Measurements from ENCODE around the gene HECA. TPM values are rescaled to one million over a fixed set of nuclear protein-coding genes. Genes with fewer than 3 reads are reported as not detected.

HECA gene
- total RNA-seq, 1 experiment from 2014 or later, result 14.3 TPM

DNA sequence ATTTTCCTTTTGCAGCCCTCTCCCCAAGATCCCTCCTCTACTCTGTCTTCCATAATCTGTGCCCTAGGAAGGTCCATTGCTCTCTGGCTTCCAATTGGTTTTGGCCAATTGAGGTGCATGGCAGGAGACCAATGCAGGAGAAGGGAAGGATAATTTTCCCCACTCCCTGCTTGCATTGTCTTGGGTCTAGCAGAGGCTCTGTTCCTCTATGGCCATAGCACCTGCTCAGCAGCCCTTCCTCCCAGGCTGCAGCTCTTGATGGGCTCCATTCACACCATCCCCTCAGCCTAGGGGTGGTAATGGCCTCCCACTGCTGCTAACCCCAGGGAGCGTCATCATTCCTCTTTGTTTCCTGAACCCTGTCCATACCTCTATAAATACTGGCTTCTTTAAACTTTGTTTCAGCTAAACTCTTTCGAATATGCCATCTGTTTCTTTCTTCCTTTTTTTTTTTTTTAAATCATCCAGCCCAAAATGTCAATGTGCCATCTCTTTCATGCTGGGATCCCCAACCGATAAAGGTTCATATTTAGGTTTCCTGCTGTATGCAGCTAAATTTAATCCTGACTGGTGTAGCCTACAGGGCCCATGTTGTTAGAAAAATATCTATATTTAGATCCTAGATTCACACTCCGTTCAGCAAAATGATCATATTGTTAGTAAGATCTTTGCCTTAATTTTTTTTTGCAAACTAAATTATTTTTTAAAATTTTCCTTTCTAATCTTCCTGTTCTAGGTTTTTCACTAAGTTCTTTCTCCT, 63.8 kb downstream of the HECA start:
- no peak for DNase-seq (ENCODE audit: low spot score)
- no peaks in the 10 kb centered on the region for H3K4me1 ChIP-seq (ENCODE audit: insufficient read depth, low read length, poor library complexity, severe bottlenecking)
- H3K9me3 ChIP-seq (ENCODE audit: low read depth, low read length, poor library complexity, severe bottlenecking), result no peaks in the 10 kb centered on the region
- H3K27ac ChIP-seq (ENCODE audit: low read depth, low read length, poor library complexity, severe bottlenecking), result no peak overlapping the region
- no peaks in the 10 kb centered on the region for H3K27me3 ChIP-seq (replicated peaks; ENCODE audit: insufficient read depth, low read depth, low read length, poor library complexity)
- no peaks in the 10 kb centered on the region for H3K36me3 ChIP-seq (ENCODE audit: insufficient read depth, low read length, poor library complexity, severe bottlenecking)
- POLR2A ChIA-PET (ENCODE audit: low non-redundant PET), result no interaction called here
- no TSS peak for BruUV-seq (replicated peaks)
- intact Hi-C loops (cut with micrococcal nuclease; ENCODE audit: unreplicated experiment), result no loop called here
- H3K4me3 ChIP-seq (ENCODE audit: low read depth, low read length, poor library complexity, severe bottlenecking), result no peak overlapping the region
- CTCF ChIA-PET, result no interaction called here
- TF ChIP-seq, protein P1, sequence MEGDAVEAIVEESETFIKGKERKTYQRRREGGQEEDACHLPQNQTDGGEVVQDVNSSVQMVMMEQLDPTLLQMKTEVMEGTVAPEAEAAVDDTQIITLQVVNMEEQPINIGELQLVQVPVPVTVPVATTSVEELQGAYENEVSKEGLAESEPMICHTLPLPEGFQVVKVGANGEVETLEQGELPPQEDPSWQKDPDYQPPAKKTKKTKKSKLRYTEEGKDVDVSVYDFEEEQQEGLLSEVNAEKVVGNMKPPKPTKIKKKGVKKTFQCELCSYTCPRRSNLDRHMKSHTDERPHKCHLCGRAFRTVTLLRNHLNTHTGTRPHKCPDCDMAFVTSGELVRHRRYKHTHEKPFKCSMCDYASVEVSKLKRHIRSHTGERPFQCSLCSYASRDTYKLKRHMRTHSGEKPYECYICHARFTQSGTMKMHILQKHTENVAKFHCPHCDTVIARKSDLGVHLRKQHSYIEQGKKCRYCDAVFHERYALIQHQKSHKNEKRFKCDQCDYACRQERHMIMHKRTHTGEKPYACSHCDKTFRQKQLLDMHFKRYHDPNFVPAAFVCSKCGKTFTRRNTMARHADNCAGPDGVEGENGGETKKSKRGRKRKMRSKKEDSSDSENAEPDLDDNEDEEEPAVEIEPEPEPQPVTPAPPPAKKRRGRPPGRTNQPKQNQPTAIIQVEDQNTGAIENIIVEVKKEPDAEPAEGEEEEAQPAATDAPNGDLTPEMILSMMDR (conservative IDR thresholded peaks at IDR 0.05; ENCODE audit: low read depth, low read length), result no peak
- TF ChIP-seq EZH2 (IDR thresholded peaks at IDR 0.05; ENCODE audit: borderline replicate concordance, low read depth, low read length, poor library complexity, severe bottlenecking), result no peak

DNA sequence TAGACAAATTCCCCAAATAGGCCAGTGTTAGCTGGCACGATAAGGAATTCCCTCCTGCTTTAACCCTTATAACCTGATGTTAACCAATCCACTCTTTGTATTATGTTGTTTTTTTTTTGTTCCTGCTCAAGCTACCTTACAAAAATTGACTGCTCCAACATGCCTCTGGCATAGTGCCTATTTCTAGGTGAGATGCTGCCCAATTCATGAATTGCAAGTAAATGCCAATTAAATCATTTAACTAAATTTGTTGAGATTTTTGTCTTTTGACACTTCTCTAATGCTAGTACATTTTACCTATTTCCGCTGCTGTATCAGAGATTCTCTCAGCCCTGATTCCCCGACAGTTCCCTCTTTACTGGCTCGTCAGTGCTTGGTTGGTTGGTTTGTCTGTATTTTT, 66.5 kb downstream of the HECA start:
- POLR2A ChIA-PET (ENCODE audit: low non-redundant PET), result no interaction called here
- intact Hi-C loops (cut with micrococcal nuclease; ENCODE audit: unreplicated experiment), result no loop called here
- Histone ChIP-seq H3K9me3 (ENCODE audit: low read depth, low read length, poor library complexity, severe bottlenecking) (peaks cover 10% of the 10 kb centered on the region), H3K4me1 (ENCODE audit: insufficient read depth, low read length, poor library complexity, severe bottlenecking) (no peaks in the 10 kb centered on the region), H3K4me3 (ENCODE audit: low read depth, low read length, poor library complexity, severe bottlenecking) (no peak overlapping the region), H3K27ac (ENCODE audit: low read depth, low read length, poor library complexity, severe bottlenecking) (no peak overlapping the region), H3K36me3 (ENCODE audit: insufficient read depth, low read length, poor library complexity, severe bottlenecking) (no peaks in the 10 kb centered on the region), H3K27me3 (replicated peaks; ENCODE audit: insufficient read depth, low read depth, low read length, poor library complexity) (no peaks in the 10 kb centered on the region)
- CTCF ChIA-PET, result no interaction called here
- DNase-seq (ENCODE audit: low spot score), result no peak
- no TSS peak for BruUV-seq (replicated peaks)
- TF ChIP-seq, protein P1 (conservative IDR thresholded peaks at IDR 0.05; ENCODE audit: low read depth, low read length), result no peak
- TF ChIP-seq EZH2 (IDR thresholded peaks at IDR 0.05; ENCODE audit: borderline replicate concordance, low read depth, low read length, poor library complexity, severe bottlenecking), result no peak

DNA sequence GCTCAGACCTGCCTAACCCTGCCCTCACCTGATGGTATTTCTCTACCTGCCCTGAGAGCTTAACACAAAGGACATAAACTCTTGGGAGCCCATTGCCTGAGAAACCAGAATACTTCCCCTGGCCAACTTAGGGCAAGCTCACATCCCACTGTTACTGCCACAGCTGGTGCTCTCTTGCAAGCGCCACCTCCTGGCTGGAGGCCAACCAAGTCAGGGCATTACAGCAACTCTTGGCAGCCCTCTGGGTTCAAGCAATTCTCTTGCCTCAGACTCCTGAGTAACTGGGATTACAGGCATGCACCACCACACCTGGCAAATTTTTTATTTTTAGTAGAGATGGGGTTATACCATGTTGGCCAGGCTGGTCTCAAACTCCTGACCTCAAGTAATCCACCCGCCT, 70.1 kb downstream of the HECA start:
- peaks cover 10% of the 10 kb centered on the region for H3K9me3 ChIP-seq (ENCODE audit: low read depth, low read length, poor library complexity, severe bottlenecking)
- ChIA-PET POLR2A (ENCODE audit: low non-redundant PET) (no interaction called here), CTCF (no interaction called here)
- no TSS peak for BruUV-seq (replicated peaks)
- no peaks in the 10 kb centered on the region for H3K4me1 ChIP-seq (ENCODE audit: insufficient read depth, low read length, poor library complexity, severe bottlenecking)
- DNase-seq (ENCODE audit: low spot score), result peak; percentile 9
- no peaks in the 10 kb centered on the region for H3K27me3 ChIP-seq (replicated peaks; ENCODE audit: insufficient read depth, low read depth, low read length, poor library complexity)
- no peak overlapping the region for H3K27ac ChIP-seq (ENCODE audit: low read depth, low read length, poor library complexity, severe bottlenecking)
- H3K36me3 ChIP-seq (ENCODE audit: insufficient read depth, low read length, poor library complexity, severe bottlenecking), result no peaks in the 10 kb centered on the region
- TF ChIP-seq EZH2 (IDR thresholded peaks at IDR 0.05; ENCODE audit: borderline replicate concordance, low read depth, low read length, poor library complexity, severe bottlenecking), result no peak
- TF ChIP-seq, protein P1 (conservative IDR thresholded peaks at IDR 0.05; ENCODE audit: low read depth, low read length), result no peak
- intact Hi-C loops (cut with micrococcal nuclease; ENCODE audit: unreplicated experiment), result no loop called here
- H3K4me3 ChIP-seq (ENCODE audit: low read depth, low read length, poor library complexity, severe bottlenecking), result no peak overlapping the region

All from A673 (cell line).